K562 (cell line): ENCODE results near the gene PTPRF. TPM values are rescaled to one million over a fixed set of nuclear protein-coding genes. Genes with fewer than 3 reads are reported as not detected.
A peak's percentile ranks its signal among the peaks of the same experiment; 100 is the strongest.

Source experiments
- ATAC-seq: fragments of 200-7000 bp; cut with Tn5 transposase; 3 replicates; pipeline ENCODE4 v1.9.1; 2020; ENCODE audit warnings: moderate library complexity
- BruUV-seq: library from RNA; stranded (reverse); fragments of 400-500 nt; replicated peaks from 2 replicates; lab custom pipeline; 2021; lab: Mats Ljungman, UMichigan
- CTCF ChIA-PET: fragments of 300-600 bp; formaldehyde crosslinking; extraction: SDS; loops from one replicate; lab custom pipeline; 2021; ENCODE audit warnings: low intra/inter-chr PET ratio; lab: Yijun Ruan, JAX
- POLR2A ChIA-PET: fragments of 300-600, 350-650 bp; sonication (Branson Sonifier 250); formaldehyde crosslinking; extraction: SDS; loops from one replicate; lab custom pipeline; 2021; ENCODE audit warnings: antibody characterized with exemption, inconsistent platforms; lab: Yijun Ruan, JAX
- DNase-seq, 4 experiments: peaks; one replicate each; pipeline versions ENCODE4 v3.0.0 to v3.0.0-alpha.2; 2011 to 2018; ENCODE audit warnings: low spot score in 3 of 4, mixed read lengths in 3 of 4; ENCODE audit errors: extremely low read depth in 1 of 4
- FAIRE-seq: peaks from 2 replicates; lab custom pipeline; 2011; peaks lifted over from hg19 to GRCh38; lab: Jason Lieb, UNC
- H2AFZ ChIP-seq: 2 replicates; pipeline ENCODE4 v1.6.0; 2011; ENCODE audit warnings: low read depth, low read length, control low read depth, inconsistent platforms
- H3K27ac ChIP-seq: fragments of 200-600 bp; 3 replicates; pipeline ENCODE4 v1.8.0; 2011; ENCODE audit warnings: low read depth, mild to moderate bottlenecking, control low read depth, inconsistent platforms, low read length, moderate library complexity, mixed read lengths; ENCODE audit errors: extremely low read depth
- H3K27me3 ChIP-seq, 2 experiments: fragments of 300-600 bp in 1 of 2; 2 replicates in 1 of 2; 3 replicates in 1 of 2; pipeline versions ENCODE4 v1.6.0 to v1.8.0; 2011; ENCODE audit warnings: inconsistent platforms in 2 of 2, low read length in 2 of 2, mild to moderate bottlenecking in 1 of 2, mixed read lengths in 1 of 2, moderate library complexity in 1 of 2; ENCODE audit not compliant: control insufficient read depth in 2 of 2, insufficient read depth in 2 of 2
- H3K36me3 ChIP-seq: fragments of 300-600 bp; 3 replicates; pipeline ENCODE4 v1.8.0; 2011; ENCODE audit warnings: mild to moderate bottlenecking, low read length, inconsistent platforms; ENCODE audit not compliant: control insufficient read depth, insufficient read depth
- H3K4me1 ChIP-seq, 2 experiments: fragments of 200-600 bp in 1 of 2; replicated peaks in 1 of 2; 2 replicates in 1 of 2; 3 replicates in 1 of 2; pipeline versions ENCODE4 v1.5.1 to v1.8.0; 2011; ENCODE audit warnings: inconsistent platforms in 2 of 2, low read length in 2 of 2, mild to moderate bottlenecking in 1 of 2, mixed read lengths in 1 of 2, moderate library complexity in 1 of 2; ENCODE audit not compliant: control insufficient read depth in 2 of 2, insufficient read depth in 2 of 2
- H3K4me2 ChIP-seq: 2 replicates; pipeline ENCODE4 v1.6.1; 2011; ENCODE audit warnings: low read length, control low read depth, inconsistent platforms, mixed read lengths; ENCODE audit not compliant: insufficient read depth
- H3K4me3 ChIP-seq: fragments of 200-600 bp; sonication (generic), shearing (Covaris generic); 2 replicates; pipeline ENCODE4 v1.5.1; 2016; ENCODE audit warnings: control low read depth, inconsistent platforms
- H3K79me2 ChIP-seq: fragments of 200-600 bp; 3 replicates; pipeline ENCODE4 v1.8.0; 2011; ENCODE audit warnings: low read length, inconsistent platforms; ENCODE audit not compliant: control insufficient read depth, insufficient read depth
- H3K9ac ChIP-seq, 2 experiments: 2 replicates each; pipeline versions ENCODE4 v1.6.0 to v1.6.1; 2011; ENCODE audit warnings: low read depth in 2 of 2, low read length in 2 of 2, control low read depth in 1 of 2, inconsistent platforms in 1 of 2, mild to moderate bottlenecking in 1 of 2, mixed read lengths in 1 of 2; ENCODE audit not compliant: insufficient read depth in 1 of 2
- H3K9me1 ChIP-seq: one replicate; pipeline ENCODE4 v1.6.0; 2011; ENCODE audit warnings: inconsistent platforms, mild to moderate bottlenecking, low read length, moderate library complexity; ENCODE audit not compliant: control insufficient read depth, insufficient read depth
- H3K9me3 ChIP-seq: replicated peaks from 2 replicates; pipeline ENCODE4 v1.5.1; 2011; ENCODE audit warnings: low read depth, low read length, inconsistent platforms; ENCODE audit not compliant: control insufficient read depth, insufficient read depth
- H4K20me1 ChIP-seq: replicated peaks from 2 replicates; pipeline ENCODE4 v1.6.1; 2011; ENCODE audit warnings: low read length, inconsistent platforms, mixed read lengths; ENCODE audit not compliant: control insufficient read depth, insufficient read depth
- ESRRA ChIP-seq: fragments of 450-650 bp; IDR thresholded peaks from 2 replicates; pipeline ENCODE4 v1.6.1; 2014; ENCODE audit warnings: low read depth, mild to moderate bottlenecking, moderate library complexity, borderline replicate concordance
- HDAC1 ChIP-seq, 2 experiments: fragments of 450-650 bp; IDR thresholded peaks; 2 replicates each; pipeline ENCODE4 v1.6.1; 2016 to 2017; ENCODE audit warnings: inconsistent platforms in 1 of 2, mild to moderate bottlenecking in 1 of 2, moderate library complexity in 1 of 2
- MAX ChIP-seq: sonication (generic); formaldehyde crosslinking; IDR thresholded peaks from 2 replicates; pipeline ENCODE4 v1.9.0; 2022; ENCODE audit warnings: mild to moderate bottlenecking, missing genetic modification reagents
- NR2C1 ChIP-seq, 2 experiments: fragments of 450-650 bp; IDR thresholded peaks; 2 replicates each; pipeline ENCODE4 v1.6.1; 2017; ENCODE audit warnings: mild to moderate bottlenecking in 2 of 2, antibody characterized with exemption in 1 of 2, inconsistent platforms in 1 of 2, missing compliant biosample characterization in 1 of 2, missing genetic modification characterization in 1 of 2
- ZNF431 ChIP-seq: sonication (generic); formaldehyde crosslinking; IDR thresholded peaks from 2 replicates; pipeline ENCODE4 v1.8.0; 2022; ENCODE audit warnings: mild to moderate bottlenecking, missing genetic modification reagents
- WGBS: fragments of 100-300 bp; shearing (Covaris generic); methylation state at CpG from one replicate; pipeline ENCODE4 v1.1.6; 2016; ENCODE audit warnings: low coverage, mixed read lengths; ENCODE audit not compliant: insufficient coverage; ENCODE audit errors: missing lambda C conversion rate; 5-methylcytosine and 5-hydroxymethylcytosine counted together
- in situ Hi-C: fragments of 300-500 bp; cut with MboI; formaldehyde crosslinking; loops from 4 replicates; pipeline ENCODE4 v1.15.0; 2018; ENCODE audit warnings: inconsistent platforms, mixed read lengths
- intact Hi-C: fragments of 100-400 bp; cut with micrococcal nuclease; formaldehyde crosslinking; loops from 2 replicates; pipeline ENCODE4 v1.14.2; 2022
- polyA plus RNA-seq, 8 experiments: library from polyadenylated mRNA; depleted of rRNA in 4 of 8; stranded (reverse) in 5 of 8; unstranded in 3 of 8; fragments of >200 nt; fragmentation: Nextera tagmentation in 2 of 8; fragmentation: Illumina TruSeq in 1 of 8; extraction: Ambion mirVana in 2 of 8; extraction: Trizol in 1 of 8; gene quantifications; 2 replicates each; pipeline versions ENCODE4 v1.2.1 to v1.2.3, GENCODE V29; 2011 to 2014; ENCODE audit warnings: inconsistent platforms in 1 of 8, missing spikeins in 1 of 8
- total RNA-seq, 7 experiments: library from RNA; depleted of rRNA in 6 of 7; stranded (reverse); fragments of >200 nt in 6 of 7; fragmentation: Illumina TruSeq in 2 of 7; extraction: Trizol in 2 of 7; gene quantifications; 2 replicates each; pipeline versions ENCODE4 v1.2.1 to v1.2.3, GENCODE V29; 2011 to 2021; ENCODE audit warnings: low replicate concordance in 1 of 7

Gene PTPRF
- total and polyA plus RNA-seq, 9 of the 15 experiments (the other 6 are each of a cell fraction or from before 2014, with no cell fraction given), result 0.13 to 4.3 (median 1.1) TPM

GRCh38 chr1:43604192-43604591 lies 73.5 kb downstream of the PTPRF start:
- TF ChIP-seq ESRRA, result peak; percentile 87
- TF ChIP-seq HDAC1 (IDR thresholded peaks at IDR 0.05), result no peak
- TF ChIP-seq NR2C1 (IDR thresholded peaks at IDR 0.05), result no peak
- TF ChIP-seq NR2C1 (tag; IDR thresholded peaks at IDR 0.05), result peak; percentile 69
- peak; percentile 30; the same call in 1 of the 2 replicates for TF ChIP-seq MAX (CRISPR knock-in tag)
- TF ChIP-seq ZNF431 (CRISPR knock-in tag), result no peak
- Histone ChIP-seq H3K4me3 (no peak overlapping the region), H3K9ac (no peak overlapping the region), H4K20me1 (peaks cover 64% of the 10 kb centered on the region), H3K4me1 (peaks cover 0 to 8% of the 10 kb centered on the region in 2 experiments; a peak in 1 of 5 replicates), H2AFZ (no peak overlapping the region), H3K9me3 (no peaks in the 10 kb centered on the region; the same call in 1 of the 2 replicates), H3K27me3 (peaks cover 76 to 100% of the 10 kb centered on the region in 2 experiments), H3K79me2 (no peaks in the 10 kb centered on the region), H3K4me2 (no peak overlapping the region), H3K36me3 (no peaks in the 10 kb centered on the region), H3K27ac (no peak overlapping the region), H3K9me1 (no peaks in the 10 kb centered on the region)
- ChIA-PET POLR2A (interaction anchor here (0.7 to 0.9 kb wide), 2 partner anchors 79 to 80 kb away, joined by 4 read pairs; no protein-coding TSS in a partner anchor), CTCF (no interaction called here)
- no peak for DNase-seq
- intact Hi-C loops, result no loop called here
- 5% methylated on average over 5 of the region's 5 CpGs for WGBS
- BruUV-seq, result no TSS peak
- ATAC-seq, result no peak
- in situ Hi-C loops, result no loop called here
- no peak for FAIRE-seq
